ENCODE measurements around the gene CBY1. TPM values are rescaled to one million over a fixed set of nuclear protein-coding genes. Genes with fewer than 3 reads are reported as not detected.
A peak's percentile ranks its signal among the peaks of the same experiment; 100 is the strongest.

CBY1 gene
- total and polyA plus RNA-seq, 2 donors (not counting 3 experiments of a cell fraction or from before 2014, with no cell fraction given): 37.0 to 41.8 TPM

DNA sequence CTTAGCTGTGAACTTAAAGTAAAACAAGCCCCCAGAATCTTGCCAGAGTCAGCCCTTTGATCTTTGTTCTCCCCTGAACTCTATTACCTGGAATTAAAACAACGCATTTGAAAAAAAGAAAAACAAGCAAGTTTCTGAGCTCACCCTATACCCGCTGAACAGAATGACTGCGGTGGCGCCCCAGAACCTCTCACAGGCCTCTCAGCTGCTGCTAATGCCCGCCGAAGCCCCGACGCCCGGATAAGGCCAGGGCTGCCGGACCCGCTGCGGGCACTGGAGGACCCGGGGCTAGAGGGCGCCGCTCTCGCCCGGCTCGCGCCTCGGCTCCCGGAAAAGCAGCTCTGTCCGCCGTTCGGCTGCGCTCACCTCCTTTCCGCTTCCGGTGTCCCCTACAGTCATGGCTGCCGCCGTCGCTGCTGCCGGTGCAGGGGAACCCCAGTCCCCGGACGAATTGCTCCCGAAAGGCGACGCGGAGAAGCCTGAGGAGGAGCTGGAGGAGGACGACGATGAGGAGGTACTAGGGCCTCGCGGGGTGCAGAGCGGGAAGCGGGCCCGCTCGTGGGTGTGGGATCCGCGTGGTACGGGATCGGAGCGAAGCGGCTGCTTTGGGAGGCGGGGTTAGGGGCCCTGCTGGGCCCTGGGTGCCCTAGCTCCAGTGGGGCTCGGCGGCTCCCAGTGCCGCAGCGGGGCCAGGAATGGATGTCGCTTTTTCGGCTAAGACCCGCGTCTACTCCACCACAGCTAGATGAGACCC is 25.3 kb downstream of the CBY1 start, which contains the start of gene TOMM22:
TSS of gene TOMM22 (plus strand) at position 376 of the 754 bp plus-strand sequence. CDS start at position 398, 22 bp downstream.
- peak within 1 kb of the TSS; percentile 98 for H2AFZ ChIP-seq (ENCODE audit: low read depth, low read length)
- peak within 1 kb of the TSS; percentile 86 to 98 (median 92) for H3K4me3 ChIP-seq (replicated peaks in 1 of 3; ENCODE audit: insufficient read depth in 1 of 3, low read depth in 1 of 3, low read length in 3 of 3)
- peak within 1 kb of the TSS; percentile 64 for H3K27ac ChIP-seq (ENCODE audit: insufficient read depth, low read depth, low read length)
- POLR2A ChIA-PET: interaction anchor here (0.5 to 1.1 kb wide), 6 partner anchors 14 to 694 kb away, joined by 3 to 4 read pairs (median 4); partner anchors contain the start of gene GTPBP1
- dilution Hi-C loops (cut with MboI; ENCODE audit: extremely low pct_ligation_motif_present, low sequenced_read_pairs): no loop called here
- no peaks in the 10 kb centered on the region for H3K27me3 ChIP-seq (ENCODE audit: control insufficient read depth in 2 of 2, insufficient read depth in 2 of 2, low read length in 2 of 2)
- FAIRE-seq (peak; percentile 87), DNase-seq (ENCODE audit: low read depth, low spot score) (peak; percentile 88)
- peak within 1 kb of the TSS; percentile 80 for H3K4me2 ChIP-seq (ENCODE audit: insufficient read depth, low read length)
- H3K36me3 ChIP-seq (ENCODE audit: control insufficient read depth in 2 of 2, extremely low read depth in 1 of 2, insufficient read depth in 2 of 2, low read length in 2 of 2): peaks cover 5 to 17% of the 10 kb centered on the region in 2 experiments
- H3K79me2 ChIP-seq (ENCODE audit: control insufficient read depth, insufficient read depth, low read length): peaks cover 17% of the 10 kb centered on the region
- H3K4me1 ChIP-seq (ENCODE audit: control insufficient read depth, extremely low read depth, insufficient read depth, low read length): peaks cover 11% of the 10 kb centered on the region
- H4K20me1 ChIP-seq (replicated peaks; ENCODE audit: control insufficient read depth, extremely low read depth, insufficient read depth, low read length): no peaks in the 10 kb centered on the region
- H3K9me1 ChIP-seq (replicated peaks; ENCODE audit: control insufficient read depth, extremely low read depth, insufficient read depth, low read length): no peaks in the 10 kb centered on the region
- BruUV-seq (replicated peaks): no TSS peak
- CTCF ChIA-PET: interaction anchor here (0.6 to 4.3 kb wide), 19 partner anchors 8 to 629 kb away, joined by 3 to 59 read pairs (median 5); partner anchors contain the start of genes GTPBP1 and JOSD1
- TF ChIP-seq POLR2AphosphoS5 (IDR thresholded peaks at IDR 0.05; ENCODE audit: insufficient read depth, low read depth, low read length) (peak; percentile 91), POLR2A (IDR thresholded peaks at IDR 0.05; ENCODE audit: low read depth, low read length) (peak; percentile 65), MYC (IDR thresholded peaks at IDR 0.05; ENCODE audit: low read depth, low read length) (peak; percentile 38), EZH2 (IDR thresholded peaks at IDR 0.05; ENCODE audit: borderline replicate concordance, low read depth, low read length, severe bottlenecking) (no peak), FOS (IDR thresholded peaks at IDR 0.05; ENCODE audit: borderline replicate concordance, insufficient read depth, low read length) (no peak), JUN (IDR thresholded peaks at IDR 0.05; ENCODE audit: borderline replicate concordance, insufficient read depth, insufficient read length, low read depth) (no peak)
- TF ChIP-seq, protein P1, sequence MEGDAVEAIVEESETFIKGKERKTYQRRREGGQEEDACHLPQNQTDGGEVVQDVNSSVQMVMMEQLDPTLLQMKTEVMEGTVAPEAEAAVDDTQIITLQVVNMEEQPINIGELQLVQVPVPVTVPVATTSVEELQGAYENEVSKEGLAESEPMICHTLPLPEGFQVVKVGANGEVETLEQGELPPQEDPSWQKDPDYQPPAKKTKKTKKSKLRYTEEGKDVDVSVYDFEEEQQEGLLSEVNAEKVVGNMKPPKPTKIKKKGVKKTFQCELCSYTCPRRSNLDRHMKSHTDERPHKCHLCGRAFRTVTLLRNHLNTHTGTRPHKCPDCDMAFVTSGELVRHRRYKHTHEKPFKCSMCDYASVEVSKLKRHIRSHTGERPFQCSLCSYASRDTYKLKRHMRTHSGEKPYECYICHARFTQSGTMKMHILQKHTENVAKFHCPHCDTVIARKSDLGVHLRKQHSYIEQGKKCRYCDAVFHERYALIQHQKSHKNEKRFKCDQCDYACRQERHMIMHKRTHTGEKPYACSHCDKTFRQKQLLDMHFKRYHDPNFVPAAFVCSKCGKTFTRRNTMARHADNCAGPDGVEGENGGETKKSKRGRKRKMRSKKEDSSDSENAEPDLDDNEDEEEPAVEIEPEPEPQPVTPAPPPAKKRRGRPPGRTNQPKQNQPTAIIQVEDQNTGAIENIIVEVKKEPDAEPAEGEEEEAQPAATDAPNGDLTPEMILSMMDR (IDR thresholded peaks at IDR 0.05; ENCODE audit: extremely low read depth in 1 of 2, insufficient read depth in 1 of 2, low read depth in 1 of 2, low read length in 2 of 2): peak; percentile 72 to 81
- TF ChIP-seq, protein P2, sequence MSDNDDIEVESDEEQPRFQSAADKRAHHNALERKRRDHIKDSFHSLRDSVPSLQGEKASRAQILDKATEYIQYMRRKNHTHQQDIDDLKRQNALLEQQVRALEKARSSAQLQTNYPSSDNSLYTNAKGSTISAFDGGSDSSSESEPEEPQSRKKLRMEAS (IDR thresholded peaks at IDR 0.05; ENCODE audit: insufficient read depth, insufficient read length): peak; percentile 43
- H3K9me3 ChIP-seq (replicated peaks; ENCODE audit: control insufficient read depth, insufficient read depth, low read length): no peaks in the 10 kb centered on the region
- peak within 1 kb of the TSS; percentile 83 for H3K9ac ChIP-seq (replicated peaks; ENCODE audit: extremely low read depth, insufficient read depth, low read length)
- intact Hi-C loops (cut with micrococcal nuclease): loop anchor here (1.0 to 5.0 kb wide), 3 partner anchors 15 to 629 kb away; partner anchors contain the start of genes CBY1 and FAM227A
